ENCODE results near the gene SLC12A8.

SLC12A8 gene

DNA sequence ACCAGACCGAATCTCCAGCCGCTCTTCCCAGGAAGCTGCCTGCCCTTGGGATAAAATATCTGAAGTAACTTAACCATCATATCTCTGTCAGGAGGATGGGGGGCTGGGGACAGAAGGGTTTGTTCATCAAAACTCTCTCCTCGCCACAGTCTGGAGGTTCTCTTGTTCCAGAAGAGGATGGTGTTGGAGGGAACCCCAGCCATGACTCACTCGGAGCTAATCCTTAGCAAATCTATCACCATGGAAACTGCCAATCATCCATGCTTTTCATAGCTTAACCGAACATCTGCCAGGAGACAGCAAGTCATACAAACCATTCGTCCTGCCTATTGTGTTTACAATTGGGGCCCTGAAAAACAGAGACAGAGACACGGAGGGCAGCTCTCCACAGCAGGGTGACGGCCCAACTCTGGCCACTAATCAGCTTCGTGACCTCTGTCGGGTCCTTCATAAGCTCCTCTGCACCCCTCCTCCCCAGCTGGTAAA, 83.0 kb downstream of the SLC12A8 start:
- peak; percentile 99 for DNase-seq (ENCODE audit: extremely low read depth, low read depth)
- TF ChIP-seq, protein P1, sequence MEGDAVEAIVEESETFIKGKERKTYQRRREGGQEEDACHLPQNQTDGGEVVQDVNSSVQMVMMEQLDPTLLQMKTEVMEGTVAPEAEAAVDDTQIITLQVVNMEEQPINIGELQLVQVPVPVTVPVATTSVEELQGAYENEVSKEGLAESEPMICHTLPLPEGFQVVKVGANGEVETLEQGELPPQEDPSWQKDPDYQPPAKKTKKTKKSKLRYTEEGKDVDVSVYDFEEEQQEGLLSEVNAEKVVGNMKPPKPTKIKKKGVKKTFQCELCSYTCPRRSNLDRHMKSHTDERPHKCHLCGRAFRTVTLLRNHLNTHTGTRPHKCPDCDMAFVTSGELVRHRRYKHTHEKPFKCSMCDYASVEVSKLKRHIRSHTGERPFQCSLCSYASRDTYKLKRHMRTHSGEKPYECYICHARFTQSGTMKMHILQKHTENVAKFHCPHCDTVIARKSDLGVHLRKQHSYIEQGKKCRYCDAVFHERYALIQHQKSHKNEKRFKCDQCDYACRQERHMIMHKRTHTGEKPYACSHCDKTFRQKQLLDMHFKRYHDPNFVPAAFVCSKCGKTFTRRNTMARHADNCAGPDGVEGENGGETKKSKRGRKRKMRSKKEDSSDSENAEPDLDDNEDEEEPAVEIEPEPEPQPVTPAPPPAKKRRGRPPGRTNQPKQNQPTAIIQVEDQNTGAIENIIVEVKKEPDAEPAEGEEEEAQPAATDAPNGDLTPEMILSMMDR (IDR thresholded peaks at IDR 0.05; ENCODE audit: low read depth, low read length): no peak

DNA sequence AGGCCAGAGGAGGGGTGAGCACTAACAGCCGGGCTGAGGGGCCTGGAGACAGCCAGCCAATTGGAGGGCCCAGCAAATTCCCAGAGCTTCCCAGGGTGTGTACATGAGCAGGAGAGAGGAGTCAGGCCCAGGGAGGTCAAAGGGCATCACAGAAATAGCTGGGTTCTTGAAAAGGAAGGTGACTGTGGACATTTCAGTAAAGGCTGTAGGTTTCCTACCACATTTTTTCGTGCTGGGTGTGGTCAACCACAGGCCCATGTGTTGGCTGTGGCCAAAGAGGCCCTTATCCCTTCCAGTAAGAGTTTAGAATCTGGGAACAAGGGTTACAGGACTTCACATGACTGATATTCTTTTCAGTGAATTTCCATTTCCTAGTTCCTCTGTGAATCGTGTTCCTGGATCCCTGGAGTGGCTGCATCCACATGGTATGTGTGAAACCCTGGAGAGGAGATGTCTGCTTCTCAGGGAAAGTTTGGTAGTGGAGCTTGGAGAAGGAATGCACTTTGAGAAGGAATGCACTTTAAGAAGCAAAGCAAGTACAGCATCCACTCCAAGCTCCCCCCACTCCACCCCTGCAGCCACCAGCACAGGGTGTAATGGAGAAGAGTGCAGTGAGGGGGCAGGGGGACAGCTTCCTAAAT, 83.6 kb downstream of the SLC12A8 start:
- DNase-seq (ENCODE audit: extremely low read depth, low read depth): peak; percentile 74
- TF ChIP-seq, protein P1 (IDR thresholded peaks at IDR 0.05; ENCODE audit: low read depth, low read length): no peak

DNA sequence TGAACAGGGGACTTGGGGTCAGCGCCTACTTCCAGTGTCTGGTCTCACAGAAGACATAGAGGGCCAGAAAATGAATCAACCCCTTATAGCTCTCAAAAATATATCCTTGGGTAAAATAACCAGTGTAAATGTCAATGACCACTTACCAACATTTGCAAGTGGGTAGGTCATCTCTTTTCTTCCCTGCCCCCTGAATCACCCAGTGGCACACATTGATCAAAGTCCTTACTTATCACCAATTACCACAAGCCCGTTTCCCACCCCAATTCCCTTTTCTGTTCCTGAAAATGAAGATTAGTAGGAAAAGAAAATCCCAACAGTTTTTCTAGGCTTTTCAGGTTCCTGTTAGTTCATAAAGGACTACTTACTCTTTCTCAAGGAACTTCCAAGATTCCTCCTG, 86.2 kb downstream of the SLC12A8 start:
- DNase-seq (ENCODE audit: extremely low read depth, low read depth): no peak
- TF ChIP-seq, protein P1 (IDR thresholded peaks at IDR 0.05; ENCODE audit: low read depth, low read length): no peak

DNA sequence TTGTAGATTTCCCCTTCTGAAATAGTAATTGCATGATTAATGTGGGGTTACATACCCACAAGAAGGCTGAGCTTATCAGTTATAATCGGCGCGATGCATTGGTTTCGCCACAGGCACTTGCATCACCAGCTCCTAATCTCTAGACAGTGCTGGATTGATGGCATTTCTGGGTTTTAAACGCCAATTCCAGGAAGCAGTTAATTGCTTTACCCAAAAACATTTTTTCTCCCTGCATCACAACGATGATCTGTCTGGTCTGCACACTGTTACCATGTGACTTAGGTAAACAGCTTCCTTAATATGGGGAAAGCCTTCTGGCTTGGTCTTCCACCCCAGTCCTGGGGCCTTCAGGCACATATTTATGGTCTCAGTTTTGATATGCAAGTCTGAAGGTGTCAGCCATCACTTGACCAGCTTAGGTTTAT, 86.7 kb downstream of the SLC12A8 start:
- peak; percentile 89 for DNase-seq (ENCODE audit: extremely low read depth, low read depth)
- TF ChIP-seq, protein P1 (IDR thresholded peaks at IDR 0.05; ENCODE audit: low read depth, low read length): no peak

DNA sequence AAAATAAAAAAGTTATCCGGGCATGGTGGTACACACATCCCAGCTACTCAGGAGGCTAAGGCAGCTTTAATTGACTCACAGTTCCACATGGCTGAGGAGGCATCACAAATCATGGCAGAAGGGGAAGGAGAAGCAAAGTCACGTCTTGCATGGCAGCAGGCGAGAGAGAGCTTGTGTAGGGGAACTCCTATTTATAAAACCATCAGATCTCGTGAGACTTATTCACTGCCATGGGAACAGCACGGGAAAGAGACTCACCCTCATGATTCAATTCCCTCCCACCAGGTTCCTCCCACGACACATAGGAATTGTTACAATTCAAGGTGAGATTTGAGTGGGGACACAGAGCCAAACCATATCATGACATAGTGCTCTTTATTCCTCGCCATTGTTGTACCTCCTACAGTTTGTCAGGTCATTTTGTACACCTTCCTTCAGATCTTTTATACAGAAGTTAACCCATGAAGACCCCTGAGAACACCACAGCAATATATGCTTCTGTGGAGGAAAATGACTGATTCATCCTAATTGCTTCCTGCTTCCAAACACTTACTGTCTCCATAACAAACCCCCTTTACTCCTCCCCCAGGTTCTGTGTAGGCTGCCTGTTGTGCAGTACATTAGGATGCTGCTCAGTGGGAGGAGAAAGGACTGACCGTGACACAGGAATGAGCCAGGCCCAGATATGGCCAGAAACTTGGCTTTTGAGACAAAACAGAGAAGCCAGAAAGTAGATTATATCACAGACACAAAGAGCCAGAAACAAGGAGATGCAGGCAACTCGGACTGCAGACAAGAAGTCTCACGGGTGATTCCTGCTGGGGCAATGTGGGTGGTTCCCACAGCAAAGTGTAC, 88.9 kb downstream of the SLC12A8 start:
- TF ChIP-seq, protein P1 (IDR thresholded peaks at IDR 0.05; ENCODE audit: low read depth, low read length): no peak
- DNase-seq (ENCODE audit: extremely low read depth, low read depth): no peak

DNA sequence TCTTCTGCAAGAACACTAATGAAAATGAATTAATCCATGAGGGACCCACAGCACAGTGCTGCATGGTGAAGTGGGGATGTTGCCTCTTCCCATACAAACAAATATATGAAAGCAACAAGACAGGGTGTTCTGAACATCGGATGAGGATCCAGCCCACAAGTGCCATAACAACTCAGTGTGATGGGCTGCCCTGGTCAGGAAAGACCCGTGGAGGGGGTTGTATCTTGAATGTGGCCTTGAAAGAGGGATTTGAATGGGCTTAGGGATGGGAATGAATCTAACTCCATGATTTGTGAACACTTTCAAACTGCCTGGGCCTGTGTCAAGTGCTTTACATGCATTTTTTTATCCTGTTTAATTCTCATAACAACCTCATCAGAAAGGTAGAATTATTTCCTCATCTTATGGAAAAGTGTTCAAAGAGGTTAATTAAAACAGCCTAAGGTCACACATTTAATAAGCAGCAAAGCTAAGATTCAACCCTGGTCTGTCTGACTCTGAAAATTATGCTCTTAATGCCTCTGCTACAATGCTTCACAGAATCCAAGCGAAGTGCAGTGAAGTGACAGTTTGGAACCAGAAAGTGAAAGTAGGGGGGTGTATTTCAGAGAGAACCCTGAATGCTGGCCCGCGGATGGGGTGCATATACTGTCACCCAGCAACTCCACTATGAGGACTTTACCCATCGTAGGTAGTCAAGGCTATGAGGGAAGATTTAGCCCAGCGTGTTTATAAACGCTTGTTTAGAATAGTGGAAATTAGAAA, 91.1 kb downstream of the SLC12A8 start:
- no peak for DNase-seq (ENCODE audit: extremely low read depth, low read depth)
- TF ChIP-seq, protein P1 (IDR thresholded peaks at IDR 0.05; ENCODE audit: low read depth, low read length): no peak
